Stimulated activated CD4-positive, alpha-beta T cell treated with anti-CD3 and anti-CD28 coated beads, TNF-alpha, amount 100 ng/mL, for 24 hours (primary cell): Measurements from ENCODE around the gene U2AF1L4.

ENCODE experiments used
- DNase-seq, 3 experiments: peaks; one replicate each; pipeline ENCODE4 v3.0.0-alpha.2; 2020; ENCODE audit warnings: low read depth in 3 of 3

Gene U2AF1L4

DNA sequence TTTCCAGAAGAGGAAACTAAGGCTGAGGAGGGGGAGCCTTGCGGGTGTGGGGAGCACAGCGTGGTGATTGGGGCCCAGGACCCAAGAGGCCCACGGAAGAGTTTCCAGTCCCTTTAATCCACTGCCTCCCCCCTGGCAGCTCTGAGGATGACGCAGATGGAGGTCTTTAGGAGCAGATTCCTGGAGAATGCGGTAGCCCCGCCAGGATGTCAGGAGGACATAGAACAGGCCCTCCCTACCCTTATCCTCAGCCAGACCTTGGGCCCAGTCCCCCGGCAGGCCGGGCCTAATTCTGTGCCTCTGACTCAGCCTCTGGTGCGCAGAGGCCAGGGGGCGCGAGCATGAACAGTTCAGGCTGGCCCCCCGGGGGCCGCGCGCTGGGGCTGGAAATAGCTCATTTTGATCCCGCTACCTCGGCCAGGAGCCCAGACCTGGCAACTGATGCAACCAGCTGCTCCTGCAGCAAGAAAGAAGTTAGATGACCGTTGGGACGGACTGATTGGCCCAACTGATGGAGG, 12.1 kb upstream of the U2AF1L4 start:
- peak in 1 of 3 experiments; percentile 28 for DNase-seq

DNA sequence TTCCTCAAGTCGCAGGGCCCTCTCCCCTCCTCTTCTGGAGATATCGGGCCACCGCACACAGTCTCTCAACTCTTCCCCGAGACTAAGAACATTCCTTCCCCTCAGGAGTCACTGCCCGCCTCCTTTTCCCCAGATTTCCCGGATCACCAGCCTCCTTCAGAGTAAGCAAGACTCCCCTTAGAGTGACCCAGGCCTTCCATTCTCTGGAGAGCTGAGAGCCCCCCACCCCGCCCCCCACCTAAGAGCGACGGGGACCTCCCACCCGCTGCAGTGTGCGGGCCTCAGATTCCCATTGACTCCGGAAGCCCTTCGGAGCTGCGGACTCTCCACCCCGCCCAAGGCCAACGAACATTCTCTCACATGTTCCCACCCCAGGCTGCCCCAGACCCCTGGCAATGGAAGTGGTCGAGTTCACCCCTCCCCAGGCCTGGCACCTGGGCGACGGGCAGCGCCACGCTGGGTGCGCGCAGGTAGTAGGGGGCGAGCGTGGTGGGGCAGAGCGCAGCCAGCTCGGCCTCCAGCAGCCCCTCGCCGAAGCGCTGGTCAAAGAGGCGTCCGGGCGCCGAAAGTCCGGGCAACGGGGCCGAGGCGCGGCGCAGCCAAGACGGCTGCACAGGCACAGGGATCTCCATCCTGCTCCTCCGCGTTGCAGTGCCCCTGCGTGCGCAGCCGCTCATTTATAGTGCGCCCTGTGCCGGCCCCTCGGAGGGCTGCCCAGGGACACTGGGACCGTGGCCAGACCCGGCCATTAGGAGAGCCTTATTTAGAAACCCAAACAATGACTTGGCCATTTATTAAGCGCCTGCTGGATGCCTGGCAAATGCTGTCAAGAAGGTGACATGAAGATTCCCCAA, 11.4 kb upstream of the U2AF1L4 start, which contains the start of gene HSPB6:
Gene HSPB6, minus strand, starts transcription at position 653 of the 854 bp plus-strand sequence. Its CDS starts 21 bp downstream, at position 632.
- DNase-seq, result no peak

DNA sequence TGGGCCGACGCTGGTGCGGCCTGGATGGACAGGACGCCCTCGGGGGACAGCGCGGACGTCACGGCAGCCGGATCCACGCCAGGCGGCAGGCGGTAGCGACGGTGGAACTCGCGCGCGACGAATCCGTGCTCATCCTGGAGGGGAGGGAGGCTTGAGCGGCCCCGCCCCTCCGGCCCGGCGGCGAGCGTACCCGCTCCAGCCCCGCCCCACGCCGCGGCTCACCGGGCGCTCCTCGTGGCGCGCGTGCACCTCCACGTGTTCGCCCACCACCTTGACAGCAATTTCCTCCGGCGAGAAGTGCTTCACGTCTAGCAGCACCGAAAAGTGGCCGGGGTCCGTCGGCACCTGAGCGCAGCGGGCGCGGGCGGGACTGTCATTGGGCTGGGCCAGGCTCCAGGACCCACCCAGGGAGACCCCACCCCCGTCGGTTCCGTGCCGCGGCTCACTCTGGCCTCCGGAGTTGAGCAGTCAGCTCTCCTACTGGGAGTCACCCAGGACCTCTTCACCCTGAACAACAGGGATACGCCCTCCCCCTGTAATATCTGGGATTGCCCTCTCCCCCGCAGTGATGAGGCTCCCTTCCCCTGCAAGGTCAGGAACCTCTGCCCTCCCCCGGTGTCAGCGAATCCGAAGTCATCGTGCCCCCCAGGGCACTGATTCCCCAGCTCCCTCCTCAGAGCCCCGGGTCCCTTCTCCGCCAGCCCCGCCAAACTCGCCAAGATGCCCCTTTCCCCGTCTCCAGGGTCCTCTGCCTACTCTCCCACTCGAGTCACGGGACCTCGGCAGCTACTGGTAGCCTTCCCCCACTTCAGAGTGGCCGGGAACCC, 10.5 kb upstream of the U2AF1L4 start:
- peak in 1 of 3 experiments; percentile 38 for DNase-seq

DNA sequence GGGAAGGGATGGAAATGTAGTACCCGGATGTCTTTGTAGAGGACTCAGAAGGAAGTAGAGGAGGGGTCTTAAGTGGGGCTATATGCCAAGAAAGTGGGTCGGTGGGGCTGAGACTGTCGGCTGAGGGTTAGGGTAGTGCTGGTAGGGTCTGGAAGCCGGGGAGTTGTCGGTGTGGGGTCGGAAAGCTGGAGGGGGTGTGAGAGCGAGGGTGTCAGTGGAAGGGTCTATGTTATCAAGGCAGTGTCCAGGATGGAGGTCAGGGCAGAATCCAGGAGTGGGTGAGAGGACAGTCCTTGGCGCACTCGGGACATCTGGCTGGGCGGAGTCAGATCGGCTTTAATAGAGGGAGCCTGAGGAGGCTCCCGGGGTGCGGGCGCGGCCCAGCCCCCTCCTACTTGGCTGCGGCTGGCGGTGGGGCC, 9.9 kb upstream of the U2AF1L4 start:
- no peak for DNase-seq

DNA sequence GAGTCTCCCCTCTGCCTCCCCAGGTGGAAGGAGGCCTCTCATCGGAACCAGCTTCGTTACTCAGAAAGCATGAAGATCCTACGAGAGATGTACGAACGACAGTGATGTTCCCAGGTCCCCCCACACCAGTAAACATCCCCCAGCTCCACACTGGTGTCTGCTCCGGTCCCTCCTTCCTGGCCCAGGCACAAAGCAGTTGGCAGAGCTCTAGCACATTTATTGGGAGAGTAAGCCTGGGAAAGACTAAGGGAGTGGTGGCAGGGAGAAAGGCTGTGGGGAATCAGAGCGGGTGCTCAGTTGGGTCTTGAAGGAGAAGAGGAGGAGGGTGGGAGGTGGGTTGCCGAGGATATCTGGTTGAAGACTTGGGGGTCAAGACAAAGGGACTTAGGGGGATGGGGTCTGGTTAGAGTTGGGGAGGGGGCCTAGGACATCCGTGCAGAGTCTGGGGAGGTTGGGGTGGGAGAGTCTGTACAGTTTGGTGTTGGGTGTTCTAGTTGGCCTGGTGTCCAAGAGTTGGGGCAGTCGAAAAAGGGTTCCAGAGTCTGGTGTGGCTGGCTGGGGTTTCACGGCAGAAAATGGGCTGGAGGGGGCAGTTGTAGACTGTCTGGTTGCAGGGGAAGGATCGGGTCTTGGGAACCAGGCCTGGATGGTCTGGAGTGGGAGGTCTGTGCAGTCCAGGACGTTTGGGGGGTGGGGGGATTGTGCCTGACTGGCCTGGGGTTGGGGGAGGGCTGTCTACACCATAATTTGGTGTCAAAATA, 9.3 kb upstream of the U2AF1L4 start:
- DNase-seq, result no peak

DNA sequence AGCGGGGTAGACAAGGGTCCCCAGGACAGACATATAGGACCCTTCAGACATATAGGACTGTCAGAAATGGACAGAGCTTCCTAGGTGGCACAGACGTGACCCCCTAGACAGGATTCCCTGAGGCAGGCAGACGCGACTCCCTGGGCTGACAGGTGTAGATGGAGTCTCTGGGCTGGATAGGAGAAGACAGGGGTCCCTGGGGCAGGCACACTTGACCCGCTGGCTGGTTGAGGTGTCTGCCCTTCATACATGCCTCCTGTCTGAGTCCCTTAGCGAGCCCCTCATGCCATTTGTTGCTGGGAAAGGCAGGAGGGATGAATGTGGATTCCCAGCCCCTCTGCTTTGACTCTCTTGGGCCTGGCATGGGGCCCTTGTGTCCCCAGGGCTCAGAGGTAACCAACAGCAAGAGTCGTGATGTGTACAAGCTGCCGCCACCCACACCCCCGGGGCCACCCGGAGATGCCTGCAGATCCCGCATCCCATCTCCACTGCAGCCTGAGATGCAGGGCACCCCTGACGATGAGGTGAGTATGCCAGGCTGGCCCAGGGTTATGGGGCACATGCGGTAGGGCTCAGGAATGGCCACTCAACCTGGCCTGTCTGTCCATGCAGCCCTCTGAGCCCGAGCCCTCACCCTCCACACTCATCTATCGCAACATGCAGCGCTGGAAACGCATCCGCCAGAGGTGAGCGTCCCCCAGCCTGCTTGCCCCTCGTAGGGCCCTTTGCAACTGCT, 8.6 kb upstream of the U2AF1L4 start:
- DNase-seq, result no peak

DNA sequence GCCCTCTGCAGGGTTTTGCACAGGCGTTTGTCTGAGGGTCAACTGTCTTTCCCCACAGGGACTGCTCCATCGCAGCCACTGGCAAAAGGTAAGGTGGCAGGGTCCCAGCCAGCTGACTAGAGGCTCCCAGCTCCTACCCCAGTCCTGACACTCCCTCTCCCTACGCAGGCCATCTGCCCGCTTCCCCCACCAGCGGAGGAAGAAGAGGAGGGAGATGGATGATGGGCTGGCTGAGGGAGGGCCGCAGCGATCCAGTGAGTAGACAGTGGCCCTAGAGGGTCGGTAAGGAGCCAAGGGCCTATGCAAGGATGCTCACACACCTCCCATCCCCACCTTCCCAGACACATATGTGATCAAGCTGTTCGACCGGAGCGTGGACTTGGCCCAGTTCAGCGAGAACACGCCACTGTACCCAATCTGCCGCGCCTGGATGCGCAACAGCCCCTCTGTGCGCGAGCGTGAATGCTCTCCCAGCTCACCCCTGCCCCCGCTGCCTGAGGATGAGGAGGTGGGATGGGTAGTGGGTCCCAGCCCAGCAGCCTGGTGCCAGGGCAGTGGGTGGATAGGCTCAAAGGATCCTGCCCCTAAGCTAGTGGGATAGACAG, 7.6 kb upstream of the U2AF1L4 start:
- DNase-seq, result no peak

DNA sequence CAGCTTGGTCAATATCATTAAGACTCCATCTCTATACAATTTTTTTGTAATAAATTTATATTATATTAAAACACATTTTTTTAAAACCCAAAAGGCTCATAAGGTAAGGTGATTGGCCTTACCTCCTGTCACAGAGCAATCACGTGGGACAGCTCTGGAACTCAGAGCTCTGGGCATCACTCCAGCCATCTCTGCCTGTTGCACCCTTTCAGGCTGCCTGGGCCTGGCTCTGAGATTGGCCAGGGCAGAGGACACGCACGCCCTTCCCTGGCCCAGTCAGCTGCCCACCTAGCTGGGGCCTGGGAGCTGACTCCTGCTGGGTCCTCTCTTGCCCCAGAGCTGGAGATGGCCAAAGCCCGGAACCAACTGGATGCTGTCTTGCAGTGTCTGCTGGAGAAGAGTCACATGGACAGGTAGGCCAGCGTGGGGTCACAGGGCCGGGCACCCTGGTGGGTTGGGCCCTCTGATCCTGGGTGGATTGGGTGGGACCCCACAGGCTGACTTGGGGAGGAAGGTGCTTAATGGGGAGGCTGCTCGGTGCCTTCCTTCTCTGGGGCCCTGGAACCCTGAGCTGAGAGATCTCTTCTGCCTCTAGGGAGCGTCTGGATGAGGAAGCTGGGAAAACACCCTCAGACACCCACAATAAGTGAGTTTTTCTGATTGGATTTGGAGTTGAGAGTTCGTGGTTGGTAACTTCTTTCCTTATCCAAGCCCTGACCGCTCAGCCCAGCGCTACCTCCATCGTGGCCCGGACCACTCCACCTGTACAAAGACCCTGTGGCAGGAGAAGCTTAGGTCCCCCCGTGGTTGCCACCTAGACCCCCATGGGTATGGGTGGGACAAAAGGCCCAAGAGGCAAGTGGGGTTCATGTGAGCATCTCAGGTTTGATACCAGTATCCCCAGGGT, 6.9 kb upstream of the U2AF1L4 start:
- no peak for DNase-seq

DNA sequence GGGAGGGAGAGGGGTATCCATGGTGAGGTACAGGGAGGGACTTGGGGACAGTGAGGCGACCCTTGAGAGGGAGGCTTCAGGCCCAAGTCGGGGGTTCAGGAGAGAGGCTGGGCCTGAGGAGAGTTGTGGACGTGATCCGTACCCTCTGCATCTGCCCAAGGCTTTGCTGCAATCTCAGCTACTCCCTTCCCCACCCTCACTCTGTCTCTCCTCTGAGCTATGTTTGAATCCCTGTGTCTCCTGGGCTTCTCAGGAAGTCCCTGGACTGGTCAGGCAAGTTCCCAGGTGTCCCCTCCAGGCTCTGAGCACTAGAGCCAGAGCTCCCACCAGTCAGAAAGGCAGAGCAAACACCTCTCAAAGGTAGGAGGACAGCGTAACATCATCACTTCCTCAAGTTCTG, 4.9 kb upstream of the U2AF1L4 start:
- DNase-seq, result no peak

DNA sequence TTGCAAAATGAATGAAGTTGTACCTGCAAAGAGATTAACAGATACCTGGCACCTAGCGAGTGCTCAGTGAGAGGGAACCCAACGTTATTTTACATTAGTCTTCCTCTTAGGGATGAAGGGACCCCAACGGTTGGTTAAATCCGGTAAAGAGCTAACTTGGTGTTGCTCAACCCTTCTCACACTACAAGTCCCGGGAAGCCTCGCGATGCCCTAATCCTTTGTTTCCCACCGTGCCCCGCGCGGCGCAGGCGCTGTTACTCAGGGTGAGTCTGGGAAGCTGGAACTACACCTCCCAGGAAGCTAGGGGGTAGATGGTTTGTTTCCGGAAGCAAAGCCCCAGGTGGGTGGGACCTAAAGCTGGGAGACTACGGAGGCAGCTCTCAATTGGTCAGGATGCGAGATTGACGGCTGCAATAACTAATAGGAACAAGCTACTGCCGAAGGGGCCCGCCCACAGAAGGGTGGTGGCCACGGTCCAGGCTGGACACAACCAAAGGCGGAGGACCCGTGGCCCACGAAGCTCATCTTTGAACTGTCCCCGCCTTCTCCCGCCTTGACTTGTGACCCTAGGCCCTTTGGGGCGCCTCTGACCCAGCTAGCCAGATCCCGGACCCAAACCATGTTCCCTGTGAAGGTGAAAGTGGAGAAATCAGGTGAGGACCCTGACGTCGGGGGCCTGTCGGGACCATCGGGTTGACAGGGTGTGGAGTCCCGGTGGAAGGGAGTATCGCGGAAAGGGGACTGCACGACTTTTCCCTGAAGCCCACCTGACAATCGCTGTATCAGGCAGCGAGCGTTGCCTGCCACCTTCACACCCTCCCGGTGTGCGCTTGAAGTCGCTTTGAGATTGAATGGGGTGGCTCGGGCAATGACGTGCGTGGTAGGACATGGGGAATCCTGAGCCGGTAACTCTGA, 3.1 kb upstream of the U2AF1L4 start, which contains the start of gene LIN37:
Gene LIN37, plus strand, starts transcription at position 471 of the 915 bp plus-strand sequence. Its CDS starts 149 bp downstream, at position 620.
- DNase-seq, result peak; percentile 95 to 98 (median 97)

DNA sequence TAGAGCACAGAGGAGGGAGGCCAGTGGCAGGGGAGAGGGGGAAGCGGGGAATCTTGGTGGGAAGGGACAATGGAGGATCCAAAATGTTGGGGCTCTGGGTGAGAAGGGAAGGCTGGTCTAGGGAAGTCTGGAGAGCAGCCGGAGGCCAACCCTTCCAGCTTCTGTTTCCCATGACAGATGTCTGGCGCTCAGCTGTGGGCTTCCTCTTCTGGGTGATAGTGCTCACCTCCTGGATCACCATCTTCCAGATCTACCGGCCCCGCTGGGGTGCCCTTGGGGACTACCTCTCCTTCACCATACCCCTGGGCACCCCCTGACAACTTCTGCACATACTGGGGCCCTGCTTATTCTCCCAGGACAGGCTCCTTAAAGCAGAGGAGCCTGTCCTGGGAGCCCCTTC, 1.3 kb upstream of the U2AF1L4 start:
- no peak for DNase-seq

DNA sequence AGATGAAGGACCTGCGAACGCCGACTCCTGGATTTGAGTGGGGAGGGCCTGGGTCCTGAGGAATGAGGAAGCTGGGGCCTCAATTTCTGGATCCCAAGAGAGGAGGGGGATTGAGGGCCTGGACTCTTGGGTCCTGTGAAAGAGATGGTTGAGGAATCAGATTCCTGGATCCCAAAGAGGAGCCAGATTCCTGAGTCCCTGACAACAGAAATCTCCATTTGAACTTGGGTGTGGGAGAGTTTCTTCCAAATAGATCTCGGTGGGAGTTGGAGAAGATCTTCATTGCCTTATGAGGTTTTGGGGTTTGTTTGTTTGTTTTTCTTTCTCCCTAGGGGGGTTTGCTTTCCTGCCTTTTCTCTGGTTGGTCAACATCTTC, 857 bp upstream of the U2AF1L4 start:
- no peak for DNase-seq

DNA sequence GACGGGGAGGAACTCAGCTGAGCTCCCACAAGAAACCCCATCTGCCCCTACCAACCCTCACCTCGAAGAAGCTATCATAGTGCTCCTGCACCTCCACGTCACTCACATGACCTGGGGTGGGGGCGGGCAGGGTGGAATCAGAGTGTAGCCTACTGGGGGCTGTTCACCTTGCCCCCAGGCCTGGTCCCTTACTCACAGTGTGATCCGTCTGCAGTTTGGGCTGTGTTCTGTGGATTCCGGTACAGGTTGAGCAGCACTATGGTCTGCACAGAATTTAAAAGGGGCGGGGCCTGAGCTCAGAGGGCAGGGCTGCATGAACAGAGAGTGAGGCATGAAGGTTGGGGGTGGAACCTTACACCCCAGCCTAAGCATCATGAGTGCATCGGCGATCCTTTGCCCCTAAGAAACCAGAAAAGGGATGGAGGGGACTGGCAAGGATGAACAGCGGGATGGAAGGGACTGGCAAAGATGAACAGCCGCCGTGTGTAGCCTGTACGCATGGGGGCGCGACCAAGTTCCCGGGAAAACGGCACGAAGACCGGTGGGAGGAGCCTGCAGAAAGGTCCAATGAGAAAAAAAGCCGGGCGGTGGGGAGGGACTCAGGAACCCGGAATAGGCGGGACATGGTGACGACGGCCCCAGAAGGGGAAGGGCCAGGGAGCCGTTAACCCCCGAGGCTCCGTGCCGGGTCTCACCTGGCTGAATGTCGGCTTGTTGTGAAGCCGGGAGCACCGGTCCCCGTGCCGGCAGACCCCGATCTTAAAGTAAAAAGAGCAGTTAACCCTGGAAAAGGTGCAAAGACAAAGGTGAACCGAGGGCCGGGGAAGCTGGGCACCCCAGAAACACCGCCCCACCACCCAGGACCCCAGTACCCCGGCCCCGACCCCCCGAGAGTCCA, 539 bp downstream of the U2AF1L4 start:
- peak; percentile 90 to 92 (median 90) for DNase-seq

DNA sequence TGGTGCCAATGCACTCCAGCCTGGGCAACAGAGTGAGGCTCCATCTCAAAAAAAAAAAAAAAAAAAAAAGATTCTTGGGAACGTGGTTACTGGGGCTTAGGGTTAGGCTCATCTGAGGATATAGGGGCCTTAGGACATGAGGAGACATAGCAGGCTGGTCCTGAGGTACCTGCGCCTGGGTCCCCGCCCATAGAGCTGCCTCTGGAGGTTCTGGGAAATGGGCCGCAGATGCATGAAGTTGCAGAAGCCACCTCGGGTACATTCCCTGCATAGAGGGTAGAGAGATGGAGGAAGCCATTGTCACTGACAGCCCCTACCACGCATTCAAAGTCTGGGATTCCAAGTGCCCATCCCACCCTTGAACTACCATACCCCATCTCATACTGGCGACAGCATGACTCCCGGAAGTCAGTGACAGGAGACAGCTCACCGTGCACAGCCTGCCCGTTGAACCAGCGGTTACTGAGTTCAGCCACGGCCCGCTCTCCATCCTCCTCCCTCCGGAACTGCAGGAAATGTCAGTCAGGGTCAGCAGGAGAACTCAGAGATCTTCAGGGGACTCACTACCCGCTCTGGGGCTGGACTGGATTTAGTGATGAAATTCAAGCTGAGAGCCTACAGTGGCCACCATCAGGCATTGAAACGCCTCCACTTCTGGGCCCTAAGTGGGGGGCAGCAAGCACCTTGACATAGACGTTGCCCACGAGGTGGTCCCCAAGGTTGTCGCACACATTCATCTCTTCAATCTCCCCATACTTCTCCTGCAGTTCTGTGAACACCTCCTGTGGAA, 1.4 kb downstream of the U2AF1L4 start:
- no peak for DNase-seq

DNA sequence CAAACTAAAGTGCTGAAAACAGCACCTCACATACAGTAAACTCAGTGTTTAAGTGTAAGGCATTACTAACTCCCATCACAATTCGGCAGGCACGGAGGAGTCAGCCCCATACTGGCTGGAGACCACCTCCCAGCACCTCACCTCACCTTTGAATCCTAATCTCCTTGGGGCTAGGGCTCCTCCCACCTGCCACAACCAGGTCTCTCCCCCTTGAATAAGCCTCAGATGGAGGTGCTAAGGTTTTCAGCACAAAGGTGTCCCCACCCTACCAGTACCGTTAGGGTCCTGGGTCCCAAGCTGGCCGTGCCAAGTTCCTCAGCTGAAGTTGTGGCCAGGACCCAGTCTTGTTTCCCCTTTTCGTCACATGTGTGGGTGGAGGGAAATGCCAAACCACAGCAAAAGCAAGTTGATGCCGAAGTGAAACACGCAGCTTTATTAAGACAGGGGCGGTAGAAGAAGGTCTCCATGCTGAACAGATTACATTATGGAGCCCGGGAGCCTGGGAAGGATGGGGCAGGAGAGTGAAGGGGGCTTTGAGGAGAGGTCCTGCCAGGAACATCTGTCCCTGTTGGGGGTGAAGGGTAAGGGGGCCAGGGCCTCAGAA, 3.0 kb downstream of the U2AF1L4 start, which contains the start of gene IGFLR1:
Gene IGFLR1, minus strand, starts transcription at position 332 of the 604 bp plus-strand sequence. CDS start 1,272 bp downstream, outside the sequence.
- peak; percentile 51 to 70 (median 63) for DNase-seq

DNA sequence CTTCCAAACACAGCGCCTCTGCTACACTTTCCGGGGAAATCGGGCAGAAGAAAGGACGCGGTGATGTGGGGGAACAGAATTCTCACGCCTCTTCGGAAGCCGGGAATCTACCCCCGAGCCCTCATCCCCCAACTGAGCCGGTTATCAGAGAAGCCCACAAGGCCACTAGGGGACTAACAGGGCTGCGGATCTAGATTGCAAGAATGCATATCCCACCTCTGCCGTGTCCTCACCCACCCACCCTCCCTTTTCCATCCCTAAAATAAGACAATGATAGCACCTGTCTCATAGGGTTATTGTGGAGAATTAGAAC, 4.1 kb downstream of the U2AF1L4 start:
- DNase-seq, result no peak
